ENCODE measurements around the gene DIDO1.

DNA sequence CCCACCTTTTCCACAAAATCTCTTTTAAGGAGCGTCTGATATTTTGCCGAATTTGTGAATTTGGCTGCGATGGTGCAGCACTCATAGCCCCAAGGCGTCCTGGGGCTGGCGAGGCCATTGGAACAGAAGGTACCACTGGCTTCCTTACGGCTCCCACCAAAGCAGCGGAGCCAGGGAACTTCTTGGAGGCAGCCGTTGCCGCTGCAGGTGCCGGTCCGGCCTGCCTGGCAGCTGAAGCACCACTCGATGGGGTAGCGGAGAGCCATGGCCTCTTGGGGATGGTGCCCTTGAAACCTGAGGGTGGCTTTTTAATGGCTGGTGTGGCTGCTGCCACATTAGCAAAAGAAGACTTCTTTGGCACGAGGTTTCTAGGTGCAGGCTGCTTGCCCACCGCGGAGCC is 29.8 kb downstream of the DIDO1 start:
- TF ChIP-seq EGR1 (IDR thresholded peaks at IDR 0.05), result no peak
- no peak for TF ChIP-seq CREB1 (IDR thresholded peaks at IDR 0.05; ENCODE audit: low read depth)
- TF ChIP-seq NFIC (IDR thresholded peaks at IDR 0.05), result no peak
- TF ChIP-seq TAF1 (IDR thresholded peaks at IDR 0.05; ENCODE audit: low read depth), result no peak
- TF ChIP-seq CEBPB (IDR thresholded peaks at IDR 0.05), result no peak
- TF ChIP-seq, protein P1, sequence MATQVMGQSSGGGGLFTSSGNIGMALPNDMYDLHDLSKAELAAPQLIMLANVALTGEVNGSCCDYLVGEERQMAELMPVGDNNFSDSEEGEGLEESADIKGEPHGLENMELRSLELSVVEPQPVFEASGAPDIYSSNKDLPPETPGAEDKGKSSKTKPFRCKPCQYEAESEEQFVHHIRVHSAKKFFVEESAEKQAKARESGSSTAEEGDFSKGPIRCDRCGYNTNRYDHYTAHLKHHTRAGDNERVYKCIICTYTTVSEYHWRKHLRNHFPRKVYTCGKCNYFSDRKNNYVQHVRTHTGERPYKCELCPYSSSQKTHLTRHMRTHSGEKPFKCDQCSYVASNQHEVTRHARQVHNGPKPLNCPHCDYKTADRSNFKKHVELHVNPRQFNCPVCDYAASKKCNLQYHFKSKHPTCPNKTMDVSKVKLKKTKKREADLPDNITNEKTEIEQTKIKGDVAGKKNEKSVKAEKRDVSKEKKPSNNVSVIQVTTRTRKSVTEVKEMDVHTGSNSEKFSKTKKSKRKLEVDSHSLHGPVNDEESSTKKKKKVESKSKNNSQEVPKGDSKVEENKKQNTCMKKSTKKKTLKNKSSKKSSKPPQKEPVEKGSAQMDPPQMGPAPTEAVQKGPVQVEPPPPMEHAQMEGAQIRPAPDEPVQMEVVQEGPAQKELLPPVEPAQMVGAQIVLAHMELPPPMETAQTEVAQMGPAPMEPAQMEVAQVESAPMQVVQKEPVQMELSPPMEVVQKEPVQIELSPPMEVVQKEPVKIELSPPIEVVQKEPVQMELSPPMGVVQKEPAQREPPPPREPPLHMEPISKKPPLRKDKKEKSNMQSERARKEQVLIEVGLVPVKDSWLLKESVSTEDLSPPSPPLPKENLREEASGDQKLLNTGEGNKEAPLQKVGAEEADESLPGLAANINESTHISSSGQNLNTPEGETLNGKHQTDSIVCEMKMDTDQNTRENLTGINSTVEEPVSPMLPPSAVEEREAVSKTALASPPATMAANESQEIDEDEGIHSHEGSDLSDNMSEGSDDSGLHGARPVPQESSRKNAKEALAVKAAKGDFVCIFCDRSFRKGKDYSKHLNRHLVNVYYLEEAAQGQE (IDR thresholded peaks at IDR 0.05; ENCODE audit: low read depth), result no peak
- TF ChIP-seq, protein P2, sequence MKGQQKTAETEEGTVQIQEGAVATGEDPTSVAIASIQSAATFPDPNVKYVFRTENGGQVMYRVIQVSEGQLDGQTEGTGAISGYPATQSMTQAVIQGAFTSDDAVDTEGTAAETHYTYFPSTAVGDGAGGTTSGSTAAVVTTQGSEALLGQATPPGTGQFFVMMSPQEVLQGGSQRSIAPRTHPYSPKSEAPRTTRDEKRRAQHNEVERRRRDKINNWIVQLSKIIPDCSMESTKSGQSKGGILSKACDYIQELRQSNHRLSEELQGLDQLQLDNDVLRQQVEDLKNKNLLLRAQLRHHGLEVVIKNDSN (IDR thresholded peaks at IDR 0.05), result no peak
- no peak for TF ChIP-seq FOXM1 (IDR thresholded peaks at IDR 0.05; ENCODE audit: borderline replicate concordance, low read depth)

Data from Ishikawa (cell line).